Suprapubic skin (tissue), 3 donors: ENCODE results near the gene CDH26.

Source experiments
- POLR2AphosphoS5 ChIP-seq, 3 donors: sonication (generic); formaldehyde crosslinking; IDR thresholded peaks; one replicate each; pipeline ENCODE4 v1.6.1; 2017; ENCODE audit warnings: antibody characterized with exemption in 3 of 3
- TF ChIP-seq, protein P1 (sequence below), 2 donors: fragments of 200-600 bp in 1 of 2; fragments of 450-650 bp in 1 of 2; sonication (generic) in 1 of 2; IDR thresholded peaks; one replicate each; pipeline ENCODE4 v1.5.1; 2016 to 2019; ENCODE audit warnings: antibody characterized with exemption in 2 of 2, mild to moderate bottlenecking in 1 of 2, moderate library complexity in 1 of 2

DNA sequence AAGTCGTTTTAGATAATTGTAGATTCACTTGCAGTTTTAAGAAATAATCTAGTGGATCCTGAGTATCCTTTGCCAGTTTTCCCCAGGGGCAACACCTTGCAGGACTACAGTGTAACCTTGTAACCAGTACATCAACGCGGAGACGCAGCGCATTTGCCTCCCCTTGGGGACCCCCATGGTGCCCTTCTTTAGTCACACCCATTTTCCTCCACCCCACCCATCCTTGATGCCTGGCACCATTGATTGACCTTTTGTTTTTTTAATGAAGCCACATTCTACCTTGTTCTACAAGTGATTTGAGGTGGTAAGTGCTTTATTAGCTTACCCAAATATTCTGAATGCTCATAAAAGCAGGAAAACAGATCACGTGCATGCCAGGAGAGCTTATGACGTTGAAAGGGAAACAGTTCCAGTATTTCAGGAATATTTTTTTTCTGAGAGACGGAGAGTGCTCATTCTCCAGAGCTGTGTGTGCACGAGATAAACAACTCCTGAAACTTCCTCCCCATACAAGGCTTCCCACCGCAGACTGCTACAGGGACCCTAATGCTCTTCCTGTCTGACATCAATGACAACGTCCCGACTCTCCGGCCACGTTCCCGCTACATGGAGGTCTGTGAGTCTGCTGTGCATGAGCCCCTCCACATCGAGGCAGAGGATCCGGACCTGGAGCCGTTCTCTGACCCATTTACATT is 35.7 kb downstream of the CDH26 start:
- TF ChIP-seq, protein P1, sequence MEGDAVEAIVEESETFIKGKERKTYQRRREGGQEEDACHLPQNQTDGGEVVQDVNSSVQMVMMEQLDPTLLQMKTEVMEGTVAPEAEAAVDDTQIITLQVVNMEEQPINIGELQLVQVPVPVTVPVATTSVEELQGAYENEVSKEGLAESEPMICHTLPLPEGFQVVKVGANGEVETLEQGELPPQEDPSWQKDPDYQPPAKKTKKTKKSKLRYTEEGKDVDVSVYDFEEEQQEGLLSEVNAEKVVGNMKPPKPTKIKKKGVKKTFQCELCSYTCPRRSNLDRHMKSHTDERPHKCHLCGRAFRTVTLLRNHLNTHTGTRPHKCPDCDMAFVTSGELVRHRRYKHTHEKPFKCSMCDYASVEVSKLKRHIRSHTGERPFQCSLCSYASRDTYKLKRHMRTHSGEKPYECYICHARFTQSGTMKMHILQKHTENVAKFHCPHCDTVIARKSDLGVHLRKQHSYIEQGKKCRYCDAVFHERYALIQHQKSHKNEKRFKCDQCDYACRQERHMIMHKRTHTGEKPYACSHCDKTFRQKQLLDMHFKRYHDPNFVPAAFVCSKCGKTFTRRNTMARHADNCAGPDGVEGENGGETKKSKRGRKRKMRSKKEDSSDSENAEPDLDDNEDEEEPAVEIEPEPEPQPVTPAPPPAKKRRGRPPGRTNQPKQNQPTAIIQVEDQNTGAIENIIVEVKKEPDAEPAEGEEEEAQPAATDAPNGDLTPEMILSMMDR (IDR thresholded peaks at IDR 0.05) = no peak
- TF ChIP-seq POLR2AphosphoS5 (IDR thresholded peaks at IDR 0.05) = no peak
